K562 (cell line): ENCODE data around the gene IFT52. TPM values are rescaled to one million over a fixed set of nuclear protein-coding genes. Genes with fewer than 3 reads are reported as not detected.

Source experiments
- CSDE1 ChIP-seq, 2 experiments: fragments of 450-650 bp; IDR thresholded peaks; 2 replicates each; pipeline ENCODE4 v1.6.1; 2016; ENCODE audit warnings: mild to moderate bottlenecking in 1 of 2
- E2F1 ChIP-seq: sonication (generic); formaldehyde crosslinking; IDR thresholded peaks from 2 replicates; pipeline ENCODE4 v1.8.1; 2023; ENCODE audit warnings: mild to moderate bottlenecking, missing genetic modification reagents, moderate library complexity
- GTF3C2 ChIP-seq: IDR thresholded peaks from 3 replicates; pipeline ENCODE4 v1.6.1; 2011; ENCODE audit warnings: borderline replicate concordance, mild to moderate bottlenecking, moderate library complexity; ENCODE audit not compliant: insufficient read length; ENCODE audit errors: extremely low read depth
- HIVEP1 ChIP-seq: fragments of 250-450 bp; sonication (Bioruptor Pico); IDR thresholded peaks from 2 replicates; pipeline ENCODE4 v1.4.0; 2020; ENCODE audit warnings: mild to moderate bottlenecking
- LARP7 ChIP-seq: fragments of 450-650 bp; IDR thresholded peaks from 2 replicates; pipeline ENCODE4 v1.6.1; 2016
- MCM3 ChIP-seq: fragments of 450-650 bp; IDR thresholded peaks from 2 replicates; pipeline ENCODE4 v1.6.1; 2016
- NFE2L1 ChIP-seq: fragments of 450-650 bp; IDR thresholded peaks from 2 replicates; pipeline ENCODE4 v1.6.1; 2016; ENCODE audit warnings: missing genetic modification characterization, low read depth, mild to moderate bottlenecking, missing compliant biosample characterization, moderate library complexity, borderline replicate concordance
- POLR3G ChIP-seq: IDR thresholded peaks from 2 replicates; pipeline ENCODE4 v1.6.1; 2011; ENCODE audit not compliant: insufficient read length, insufficient replicate concordance; ENCODE audit errors: extremely low read depth
- SMARCE1 ChIP-seq: fragments of 450-650 bp; IDR thresholded peaks from 2 replicates; pipeline ENCODE4 v1.7.1; 2016; ENCODE audit warnings: mild to moderate bottlenecking
- SRSF3 ChIP-seq: fragments of 200-400 bp; formaldehyde crosslinking; IDR thresholded peaks from 2 replicates; pipeline ENCODE4 v1.6.1; 2016; ENCODE audit warnings: mild to moderate bottlenecking, low read length, moderate library complexity; ENCODE audit not compliant: insufficient read depth
- ZBTB1 ChIP-seq: sonication (generic); formaldehyde crosslinking; IDR thresholded peaks from 2 replicates; pipeline ENCODE4 v1.8.1; 2023; ENCODE audit warnings: missing genetic modification reagents, low read depth, mild to moderate bottlenecking, borderline replicate concordance
- ZNF253 ChIP-seq: fragments of 250-450 bp; sonication (Bioruptor Pico); conservative IDR thresholded peaks from 2 replicates; pipeline ENCODE4 v1.6.1; 2021; ENCODE audit warnings: mild to moderate bottlenecking
- polyA plus RNA-seq, 8 experiments: library from polyadenylated mRNA; depleted of rRNA in 4 of 8; stranded (reverse) in 5 of 8; unstranded in 3 of 8; fragments of >200 nt; fragmentation: Nextera tagmentation in 2 of 8; fragmentation: Illumina TruSeq in 1 of 8; extraction: Ambion mirVana in 2 of 8; extraction: Trizol in 1 of 8; gene quantifications; 2 replicates each; pipeline versions ENCODE4 v1.2.1 to v1.2.3, GENCODE V29; 2011 to 2014; ENCODE audit warnings: inconsistent platforms in 1 of 8, missing spikeins in 1 of 8
- total RNA-seq, 7 experiments: library from RNA; depleted of rRNA in 6 of 7; stranded (reverse); fragments of >200 nt in 6 of 7; fragmentation: Illumina TruSeq in 2 of 7; extraction: Trizol in 2 of 7; gene quantifications; 2 replicates each; pipeline versions ENCODE4 v1.2.1 to v1.2.3, GENCODE V29; 2011 to 2021; ENCODE audit warnings: low replicate concordance in 1 of 7
- TF ChIP-seq, protein P1 (sequence below): fragments of 450-650 bp; formaldehyde crosslinking; IDR thresholded peaks from 2 replicates; pipeline ENCODE4 v1.4.0; 2020; ENCODE audit warnings: mild to moderate bottlenecking, mixed read lengths
- TF ChIP-seq, protein P2 (sequence below): fragments of 150-350 bp; IDR thresholded peaks from 2 replicates; pipeline ENCODE4 v1.6.1; 2014; ENCODE audit warnings: low read depth, mild to moderate bottlenecking, low read length, borderline replicate concordance
- TF ChIP-seq, protein P3 (sequence below), 2 experiments: IDR thresholded peaks in 1 of 2; conservative IDR thresholded peaks in 1 of 2; 2 replicates each; pipeline ENCODE4 v1.6.1; 2016; ENCODE audit warnings: low read depth in 2 of 2, mild to moderate bottlenecking in 1 of 2, missing compliant biosample characterization in 1 of 2, missing genetic modification characterization in 1 of 2, moderate library complexity in 1 of 2

Gene IFT52
- total and polyA plus RNA-seq, 9 of the 15 experiments (the other 6 are each of a cell fraction or from before 2014, with no cell fraction given) = 11.0 to 31.4 (median 20.4) TPM

DNA sequence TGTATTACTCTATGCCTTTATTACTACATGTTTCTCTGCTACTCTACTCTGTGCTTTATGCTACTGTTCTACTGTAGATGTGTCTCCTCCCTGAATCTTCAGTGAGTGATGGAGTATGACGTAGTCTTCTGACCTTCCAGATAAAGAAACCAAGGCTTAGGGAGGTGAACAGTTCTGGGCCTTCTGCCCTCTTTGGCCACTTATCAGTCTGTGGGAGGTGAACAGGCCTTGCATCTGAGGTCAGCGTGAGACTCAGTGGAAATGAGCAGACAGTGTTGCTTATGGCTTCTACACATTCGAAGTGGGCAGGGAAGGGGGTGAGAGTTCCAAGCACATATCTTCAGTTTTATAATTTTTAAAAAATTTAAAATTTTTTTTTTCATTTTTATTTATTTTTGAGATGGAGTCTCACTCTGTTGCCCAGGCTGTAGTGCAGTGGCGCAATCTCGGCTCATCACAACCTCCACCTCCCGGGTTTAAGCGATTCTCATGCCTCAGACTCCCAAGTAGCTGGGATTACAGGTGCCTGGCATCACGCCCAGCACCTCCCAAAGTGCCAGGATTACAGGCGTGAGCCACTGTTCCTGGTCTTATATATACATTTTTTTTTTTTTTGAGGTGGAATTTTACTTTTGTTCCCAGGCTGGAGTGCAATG is 100.3 kb downstream of the IFT52 start (continued):
- no peak for TF ChIP-seq E2F1 (CRISPR knock-in tag)
- TF ChIP-seq SRSF3 = no peak
- TF ChIP-seq POLR3G = no peak
- TF ChIP-seq, protein P1, sequence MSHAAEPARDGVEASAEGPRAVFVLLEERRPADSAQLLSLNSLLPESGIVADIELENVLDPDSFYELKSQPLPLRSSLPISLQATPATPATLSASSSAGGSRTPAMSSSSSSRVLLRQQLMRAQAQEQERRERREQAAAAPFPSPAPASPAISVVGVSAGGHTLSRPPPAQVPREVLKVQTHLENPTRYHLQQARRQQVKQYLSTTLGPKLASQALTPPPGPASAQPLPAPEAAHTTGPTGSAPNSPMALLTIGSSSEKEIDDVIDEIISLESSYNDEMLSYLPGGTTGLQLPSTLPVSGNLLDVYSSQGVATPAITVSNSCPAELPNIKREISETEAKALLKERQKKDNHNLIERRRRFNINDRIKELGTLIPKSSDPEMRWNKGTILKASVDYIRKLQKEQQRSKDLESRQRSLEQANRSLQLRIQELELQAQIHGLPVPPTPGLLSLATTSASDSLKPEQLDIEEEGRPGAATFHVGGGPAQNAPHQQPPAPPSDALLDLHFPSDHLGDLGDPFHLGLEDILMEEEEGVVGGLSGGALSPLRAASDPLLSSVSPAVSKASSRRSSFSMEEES (CRISPR knock-in tag) = no peak
- no peak for TF ChIP-seq CSDE1 (IDR thresholded peaks at IDR 0.05)
- TF ChIP-seq NFE2L1 = no peak
- TF ChIP-seq LARP7 = no peak
- TF ChIP-seq SMARCE1 = peak; percentile 92
- no peak for TF ChIP-seq GTF3C2
- TF ChIP-seq, protein P2, sequence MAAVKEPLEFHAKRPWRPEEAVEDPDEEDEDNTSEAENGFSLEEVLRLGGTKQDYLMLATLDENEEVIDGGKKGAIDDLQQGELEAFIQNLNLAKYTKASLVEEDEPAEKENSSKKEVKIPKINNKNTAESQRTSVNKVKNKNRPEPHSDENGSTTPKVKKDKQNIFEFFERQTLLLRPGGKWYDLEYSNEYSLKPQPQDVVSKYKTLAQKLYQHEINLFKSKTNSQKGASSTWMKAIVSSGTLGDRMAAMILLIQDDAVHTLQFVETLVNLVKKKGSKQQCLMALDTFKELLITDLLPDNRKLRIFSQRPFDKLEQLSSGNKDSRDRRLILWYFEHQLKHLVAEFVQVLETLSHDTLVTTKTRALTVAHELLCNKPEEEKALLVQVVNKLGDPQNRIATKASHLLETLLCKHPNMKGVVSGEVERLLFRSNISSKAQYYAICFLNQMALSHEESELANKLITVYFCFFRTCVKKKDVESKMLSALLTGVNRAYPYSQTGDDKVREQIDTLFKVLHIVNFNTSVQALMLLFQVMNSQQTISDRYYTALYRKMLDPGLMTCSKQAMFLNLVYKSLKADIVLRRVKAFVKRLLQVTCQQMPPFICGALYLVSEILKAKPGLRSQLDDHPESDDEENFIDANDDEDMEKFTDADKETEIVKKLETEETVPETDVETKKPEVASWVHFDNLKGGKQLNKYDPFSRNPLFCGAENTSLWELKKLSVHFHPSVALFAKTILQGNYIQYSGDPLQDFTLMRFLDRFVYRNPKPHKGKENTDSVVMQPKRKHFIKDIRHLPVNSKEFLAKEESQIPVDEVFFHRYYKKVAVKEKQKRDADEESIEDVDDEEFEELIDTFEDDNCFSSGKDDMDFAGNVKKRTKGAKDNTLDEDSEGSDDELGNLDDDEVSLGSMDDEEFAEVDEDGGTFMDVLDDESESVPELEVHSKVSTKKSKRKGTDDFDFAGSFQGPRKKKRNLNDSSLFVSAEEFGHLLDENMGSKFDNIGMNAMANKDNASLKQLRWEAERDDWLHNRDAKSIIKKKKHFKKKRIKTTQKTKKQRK = no peak
- TF ChIP-seq, protein P3, sequence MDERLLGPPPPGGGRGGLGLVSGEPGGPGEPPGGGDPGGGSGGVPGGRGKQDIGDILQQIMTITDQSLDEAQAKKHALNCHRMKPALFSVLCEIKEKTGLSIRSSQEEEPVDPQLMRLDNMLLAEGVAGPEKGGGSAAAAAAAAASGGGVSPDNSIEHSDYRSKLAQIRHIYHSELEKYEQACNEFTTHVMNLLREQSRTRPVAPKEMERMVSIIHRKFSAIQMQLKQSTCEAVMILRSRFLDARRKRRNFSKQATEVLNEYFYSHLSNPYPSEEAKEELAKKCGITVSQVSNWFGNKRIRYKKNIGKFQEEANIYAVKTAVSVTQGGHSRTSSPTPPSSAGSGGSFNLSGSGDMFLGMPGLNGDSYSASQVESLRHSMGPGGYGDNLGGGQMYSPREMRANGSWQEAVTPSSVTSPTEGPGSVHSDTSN (CRISPR knock-in tag; IDR thresholded peaks at IDR 0.05; ENCODE audit: low read depth) = no peak
- TF ChIP-seq, protein P3 (tag; conservative IDR thresholded peaks at IDR 0.05; ENCODE audit: low read depth) = peak; percentile 86
- no peak for TF ChIP-seq ZNF253 (CRISPR knock-in tag)
- TF ChIP-seq HIVEP1 (CRISPR knock-in tag) = no peak
- TF ChIP-seq MCM3 = no peak
- no peak for TF ChIP-seq ZBTB1 (CRISPR knock-in tag)
